Prostate gland (tissue), 2 donors: Measurements from ENCODE around the gene CBX6. TPM values are rescaled to one million over a fixed set of nuclear protein-coding genes. Genes with fewer than 3 reads are reported as not detected.
A peak's percentile ranks its signal among the peaks of the same experiment; 100 is the strongest.

Experiments
- DNase-seq: peaks from one replicate; pipeline ENCODE4 v3.0.0-alpha.2; 2019; ENCODE audit warnings: low spot score
- H3K27ac ChIP-seq, 2 donors: fragments of 200-600 bp; sonication (generic); 2 replicates each; pipeline ENCODE4 v1.5.1; 2017 to 2019
- H3K27me3 ChIP-seq: fragments of 200-600 bp; sonication (generic); replicated peaks from 2 replicates; pipeline ENCODE4 v1.5.1; 2019; ENCODE audit not compliant: insufficient read depth
- H3K36me3 ChIP-seq, 2 donors: fragments of 200-600 bp; sonication (generic); 1 replicate in 1 of 2; 2 replicates in 1 of 2; pipeline versions ENCODE4 v1.5.1 to v1.8.1; 2017 to 2019
- H3K4me1 ChIP-seq: fragments of 200-600 bp; sonication (generic); replicated peaks from 2 replicates; pipeline ENCODE4 v1.5.1; 2019
- H3K4me3 ChIP-seq, 2 donors: fragments of 200-600 bp; sonication (generic); 2 replicates each; pipeline ENCODE4 v1.5.1; 2017 to 2019
- H3K9me3 ChIP-seq: fragments of 200-600 bp; sonication (generic); 2 replicates; pipeline ENCODE4 v1.5.1; 2017
- POLR2A ChIP-seq: fragments of 450-650 bp; IDR thresholded peaks from one replicate; pipeline ENCODE4 v1.6.1; 2016; ENCODE audit warnings: antibody characterized with exemption, mild to moderate bottlenecking
- POLR2AphosphoS5 ChIP-seq: sonication (generic); formaldehyde crosslinking; IDR thresholded peaks from one replicate; pipeline ENCODE4 v1.6.1; 2017; ENCODE audit warnings: antibody characterized with exemption
- whole genome bisulfite sequencing: methylation state at CpG from one replicate; pipeline ENCODE4 v1.1.5; 2018; 5-methylcytosine and 5-hydroxymethylcytosine counted together
- intact Hi-C: fragments of 100-400 bp; cut with DNase I; formaldehyde crosslinking; loops from one replicate; pipeline ENCODE4 v1.14.2; 2022
- total RNA-seq, 2 donors: library from RNA; depleted of rRNA; stranded (reverse); fragments of >200 nt; gene quantifications; one replicate each; pipeline ENCODE4 v1.1.0, GENCODE V29; 2016
- TF ChIP-seq, protein P1 (sequence below), 4 experiments: fragments of 200-600 bp in 2 of 4; fragments of 450-650 bp in 2 of 4; sonication (generic) in 2 of 4; IDR thresholded peaks; 1 replicate in 3 of 4; 2 replicates in 1 of 4; pipeline ENCODE4 v1.5.1; 2016 to 2019; ENCODE audit warnings: antibody characterized with exemption in 4 of 4, mild to moderate bottlenecking in 2 of 4, moderate library complexity in 2 of 4

CBX6 gene
- total RNA-seq, 2 donors from 2014 or later: 39.9 to 56.2 TPM

DNA sequence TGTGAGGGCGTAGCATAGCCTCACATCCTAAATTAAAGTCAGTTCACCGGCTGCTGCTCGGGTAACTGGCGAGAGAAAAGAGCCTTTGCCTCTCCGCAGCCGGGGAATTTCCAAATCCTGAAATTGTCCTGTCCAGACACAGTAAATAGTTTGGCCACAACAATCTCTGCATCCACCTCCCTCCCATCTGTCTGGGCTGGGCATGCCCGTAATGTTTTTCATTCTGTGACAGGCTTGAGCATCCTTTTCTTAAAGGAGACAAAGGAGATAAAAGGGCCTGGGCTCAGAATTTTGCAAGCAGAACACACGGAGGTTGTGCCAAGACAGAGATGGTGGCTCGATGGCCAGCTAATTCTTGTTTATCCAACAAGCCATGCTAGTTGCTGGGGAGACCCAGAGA, 19.2 kb upstream of the CBX6 start:
- Histone ChIP-seq H3K4me3 (no peak overlapping the region), H3K9me3 (no peaks in the 10 kb centered on the region), H3K36me3 (no peaks in the 10 kb centered on the region), H3K27me3 (no peaks in the 10 kb centered on the region), H3K4me1 (no peaks in the 10 kb centered on the region), H3K27ac (no peak overlapping the region)
- TF ChIP-seq POLR2AphosphoS5 (no peak), POLR2A (no peak)
- TF ChIP-seq, protein P1, sequence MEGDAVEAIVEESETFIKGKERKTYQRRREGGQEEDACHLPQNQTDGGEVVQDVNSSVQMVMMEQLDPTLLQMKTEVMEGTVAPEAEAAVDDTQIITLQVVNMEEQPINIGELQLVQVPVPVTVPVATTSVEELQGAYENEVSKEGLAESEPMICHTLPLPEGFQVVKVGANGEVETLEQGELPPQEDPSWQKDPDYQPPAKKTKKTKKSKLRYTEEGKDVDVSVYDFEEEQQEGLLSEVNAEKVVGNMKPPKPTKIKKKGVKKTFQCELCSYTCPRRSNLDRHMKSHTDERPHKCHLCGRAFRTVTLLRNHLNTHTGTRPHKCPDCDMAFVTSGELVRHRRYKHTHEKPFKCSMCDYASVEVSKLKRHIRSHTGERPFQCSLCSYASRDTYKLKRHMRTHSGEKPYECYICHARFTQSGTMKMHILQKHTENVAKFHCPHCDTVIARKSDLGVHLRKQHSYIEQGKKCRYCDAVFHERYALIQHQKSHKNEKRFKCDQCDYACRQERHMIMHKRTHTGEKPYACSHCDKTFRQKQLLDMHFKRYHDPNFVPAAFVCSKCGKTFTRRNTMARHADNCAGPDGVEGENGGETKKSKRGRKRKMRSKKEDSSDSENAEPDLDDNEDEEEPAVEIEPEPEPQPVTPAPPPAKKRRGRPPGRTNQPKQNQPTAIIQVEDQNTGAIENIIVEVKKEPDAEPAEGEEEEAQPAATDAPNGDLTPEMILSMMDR (IDR thresholded peaks at IDR 0.05): no peak
- no peak for DNase-seq
- intact Hi-C loops: no loop called here
- 59% methylated on average over 9 of the region's 9 CpGs for WGBS

GRCh38 chr22:38890377-38890776, 18.4 kb upstream of the CBX6 start:
- no peaks in the 10 kb centered on the region for H3K4me1 ChIP-seq
- intact Hi-C loops: no loop called here
- H3K27ac ChIP-seq: no peak overlapping the region
- H3K27me3 ChIP-seq: no peaks in the 10 kb centered on the region
- no peak for DNase-seq
- H3K4me3 ChIP-seq: no peak overlapping the region
- H3K36me3 ChIP-seq: no peaks in the 10 kb centered on the region
- WGBS: 79% methylated on average over 5 of the region's 5 CpGs
- TF ChIP-seq POLR2A: no peak
- TF ChIP-seq POLR2AphosphoS5: no peak
- TF ChIP-seq, protein P1 (IDR thresholded peaks at IDR 0.05): no peak
- no peaks in the 10 kb centered on the region for H3K9me3 ChIP-seq

DNA sequence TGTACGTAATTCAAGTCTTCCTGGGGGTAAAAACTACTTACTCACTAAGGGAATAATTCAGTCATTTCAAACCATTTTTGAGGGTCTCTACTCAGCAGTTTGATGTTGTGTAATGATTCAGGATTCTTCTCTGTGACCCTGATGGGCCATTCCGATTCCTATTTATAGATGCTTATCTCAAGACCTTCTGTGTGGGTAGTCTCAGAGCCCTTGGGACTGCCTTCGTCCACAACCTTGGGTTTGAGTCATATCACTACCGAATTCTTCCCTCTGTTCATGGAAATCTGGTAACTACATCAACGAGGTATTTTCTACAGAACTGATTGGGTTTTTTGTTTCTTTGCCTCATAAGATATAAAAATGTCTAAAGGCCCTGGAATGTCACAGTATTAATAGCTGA, 14.3 kb upstream of the CBX6 start:
- Histone ChIP-seq H3K4me1 (no peaks in the 10 kb centered on the region), H3K36me3 (no peaks in the 10 kb centered on the region), H3K27ac (no peak overlapping the region), H3K27me3 (no peaks in the 10 kb centered on the region), H3K9me3 (no peaks in the 10 kb centered on the region), H3K4me3 (no peak overlapping the region)
- no peak for DNase-seq
- TF ChIP-seq, protein P1 (IDR thresholded peaks at IDR 0.05): no peak
- TF ChIP-seq POLR2A (no peak), POLR2AphosphoS5 (no peak)
- WGBS: 76% methylated on average over 5 of the region's 5 CpGs
- intact Hi-C loops: no loop called here

DNA sequence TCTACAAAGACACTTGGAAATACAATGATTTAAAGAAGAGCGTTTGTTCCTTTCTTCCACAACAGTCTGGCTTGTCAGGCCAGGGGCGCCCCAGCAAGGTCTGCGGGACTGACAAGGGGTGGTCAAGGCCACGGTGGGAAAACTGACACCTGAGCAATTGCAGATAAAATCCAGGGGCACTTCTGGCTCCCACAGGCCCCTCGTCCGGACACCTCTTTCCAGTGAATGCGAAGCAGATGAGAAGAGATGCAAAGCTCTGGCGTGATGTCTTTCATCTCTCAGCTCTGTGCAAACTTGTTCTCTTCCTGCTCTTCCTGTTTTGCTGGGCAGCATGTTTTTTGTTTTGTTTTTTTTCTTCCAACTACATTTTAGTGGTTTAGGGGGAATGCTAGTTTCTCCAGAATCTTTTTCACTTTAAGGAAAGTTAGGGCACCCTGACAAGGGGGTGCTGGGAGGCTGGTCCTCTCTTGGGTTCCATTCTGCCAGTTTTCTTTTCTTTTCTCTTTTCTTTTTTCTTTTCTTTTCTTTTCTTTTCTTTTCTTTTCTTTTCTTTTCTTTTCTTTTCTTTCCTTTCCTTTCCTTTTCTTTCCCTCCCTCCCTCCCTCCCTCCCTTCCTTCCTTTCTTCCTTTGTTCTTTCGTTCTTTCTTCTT, 11.1 kb upstream of the CBX6 start:
- H3K27ac ChIP-seq: peak overlapping the region; percentile 63 to 80

More for the DNA sequence above, 11.1 kb upstream of the CBX6 start:
- no peak for DNase-seq
- Histone ChIP-seq H3K9me3 (no peaks in the 10 kb centered on the region), H3K4me1 (no peaks in the 10 kb centered on the region), H3K27me3 (no peaks in the 10 kb centered on the region), H3K36me3 (no peaks in the 10 kb centered on the region), H3K4me3 (no peak overlapping the region)
- intact Hi-C loops: no loop called here
- WGBS: 28% methylated on average over 9 of the region's 9 CpGs
- TF ChIP-seq POLR2AphosphoS5: peak; percentile 39
- no peak for TF ChIP-seq POLR2A
- TF ChIP-seq, protein P1 (IDR thresholded peaks at IDR 0.05): no peak
